ENCODE data around the gene THAP12. TPM values are rescaled to one million over a fixed set of nuclear protein-coding genes. Genes with fewer than 3 reads are reported as not detected.

Gene THAP12, protein sequence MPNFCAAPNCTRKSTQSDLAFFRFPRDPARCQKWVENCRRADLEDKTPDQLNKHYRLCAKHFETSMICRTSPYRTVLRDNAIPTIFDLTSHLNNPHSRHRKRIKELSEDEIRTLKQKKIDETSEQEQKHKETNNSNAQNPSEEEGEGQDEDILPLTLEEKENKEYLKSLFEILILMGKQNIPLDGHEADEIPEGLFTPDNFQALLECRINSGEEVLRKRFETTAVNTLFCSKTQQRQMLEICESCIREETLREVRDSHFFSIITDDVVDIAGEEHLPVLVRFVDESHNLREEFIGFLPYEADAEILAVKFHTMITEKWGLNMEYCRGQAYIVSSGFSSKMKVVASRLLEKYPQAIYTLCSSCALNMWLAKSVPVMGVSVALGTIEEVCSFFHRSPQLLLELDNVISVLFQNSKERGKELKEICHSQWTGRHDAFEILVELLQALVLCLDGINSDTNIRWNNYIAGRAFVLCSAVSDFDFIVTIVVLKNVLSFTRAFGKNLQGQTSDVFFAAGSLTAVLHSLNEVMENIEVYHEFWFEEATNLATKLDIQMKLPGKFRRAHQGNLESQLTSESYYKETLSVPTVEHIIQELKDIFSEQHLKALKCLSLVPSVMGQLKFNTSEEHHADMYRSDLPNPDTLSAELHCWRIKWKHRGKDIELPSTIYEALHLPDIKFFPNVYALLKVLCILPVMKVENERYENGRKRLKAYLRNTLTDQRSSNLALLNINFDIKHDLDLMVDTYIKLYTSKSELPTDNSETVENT
- 37.6 and 49.5 TPM in 2 replicates for total RNA-seq

DNA sequence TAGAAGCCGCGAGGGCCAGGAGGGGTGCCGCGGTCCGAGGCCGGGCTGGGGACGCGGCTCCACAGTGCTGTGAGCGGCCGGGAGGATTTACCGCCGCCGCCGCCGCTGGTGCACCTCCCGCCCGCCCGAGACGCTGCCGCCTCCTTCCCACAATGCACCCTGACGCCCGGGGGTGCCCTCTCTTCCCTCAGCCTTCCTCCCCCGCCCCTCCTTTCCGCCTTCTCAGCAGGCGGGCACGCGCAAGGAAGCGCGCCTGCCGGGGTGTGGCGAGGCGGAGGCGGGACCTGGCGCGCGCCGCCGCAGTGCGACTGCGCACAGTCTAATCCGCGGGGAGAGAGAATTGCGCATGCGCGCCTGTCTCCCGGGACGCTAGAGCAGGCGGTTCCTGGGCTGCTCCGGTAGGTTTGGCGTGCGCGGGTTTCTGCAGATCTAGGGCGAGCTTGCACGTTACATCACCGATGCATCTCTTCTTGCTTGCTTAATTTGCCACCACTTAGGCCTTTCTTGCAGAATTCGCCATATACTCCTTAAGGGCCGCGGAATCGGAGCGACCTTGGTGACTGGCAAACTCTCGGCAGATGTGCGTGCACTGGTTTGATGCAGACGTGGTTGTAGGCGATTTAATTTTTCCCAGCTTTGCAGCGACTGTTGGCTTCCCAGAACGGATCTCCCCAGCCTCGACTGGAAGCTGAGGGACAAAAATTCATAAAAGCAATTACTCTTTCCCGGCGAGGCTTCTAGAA is at the start of gene THAP12, which contains the start of gene GVQW3:
TSS of gene THAP12 (minus strand) at position 156 of the 743 bp plus-strand sequence. CDS start 296 bp downstream, outside the sequence.
TSS of gene GVQW3 (plus strand) at position 347 of the 743 bp plus-strand sequence. CDS start 506 bp downstream, outside the sequence.

Small RNA genes within 50 kb of the gene (small RNA-seq; reads per million reads assigned to genes)
- not detected for gene RF00019 (ENCODE audit: low replicate concordance)

Other genes starting within 250 kb of the THAP12 start
- 0.14 and 0.22 TPM in 2 replicates for gene WNT11, start 174.6 kb downstream of the THAP12 start, total RNA-seq
- gene GVQW3, start 191 bp upstream of the THAP12 start, total RNA-seq, result 1.1 and 3.3 TPM in 2 replicates
- 23.2 and 33.6 TPM in 2 replicates for gene EMSY, start 63.9 kb upstream of the THAP12 start, total RNA-seq